Adrenal gland (tissue), 5 donors: ENCODE results near the gene TM7SF3.

ENCODE experiments used
- POLR2A ChIP-seq, 2 donors: fragments of 450-650 bp; IDR thresholded peaks; one replicate each; pipeline ENCODE4 v1.6.1; 2017; ENCODE audit warnings: antibody characterized with exemption in 2 of 2, mild to moderate bottlenecking in 2 of 2, moderate library complexity in 1 of 2
- TF ChIP-seq, protein P1 (sequence below), 6 experiments: fragments of 450-650 bp in 4 of 6; fragments of 200-600 bp in 2 of 6; sonication (generic) in 1 of 6; IDR thresholded peaks; 1 replicate in 5 of 6; 2 replicates in 1 of 6; pipeline versions ENCODE4 v1.5.1 to v1.8.0; 2016 to 2021; ENCODE audit warnings: antibody characterized with exemption in 6 of 6, mild to moderate bottlenecking in 2 of 6, moderate library complexity in 1 of 6
- donor health status: DM: no; HTN: no; CAD: no.

DNA sequence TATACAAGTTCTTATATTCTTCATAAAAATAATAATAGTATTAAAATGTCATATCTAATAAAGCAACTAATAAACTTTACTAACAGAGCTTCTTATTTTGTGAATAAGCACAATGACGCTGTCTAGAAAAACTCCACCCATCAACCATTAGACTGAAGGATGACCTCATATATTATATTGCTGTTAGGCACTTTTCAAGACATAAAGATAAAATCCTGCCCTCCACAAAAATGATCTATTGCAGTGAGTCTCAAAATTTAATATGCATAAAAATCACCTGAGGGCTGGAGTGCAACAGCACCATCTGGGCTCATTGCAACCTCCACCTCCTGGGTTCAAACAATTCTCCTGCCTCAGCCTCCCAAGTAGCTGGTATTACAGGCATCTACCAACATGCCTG, 20.1 kb downstream of the TM7SF3 start:
- TF ChIP-seq POLR2A (IDR thresholded peaks at IDR 0.05), result no peak
- TF ChIP-seq, protein P1, sequence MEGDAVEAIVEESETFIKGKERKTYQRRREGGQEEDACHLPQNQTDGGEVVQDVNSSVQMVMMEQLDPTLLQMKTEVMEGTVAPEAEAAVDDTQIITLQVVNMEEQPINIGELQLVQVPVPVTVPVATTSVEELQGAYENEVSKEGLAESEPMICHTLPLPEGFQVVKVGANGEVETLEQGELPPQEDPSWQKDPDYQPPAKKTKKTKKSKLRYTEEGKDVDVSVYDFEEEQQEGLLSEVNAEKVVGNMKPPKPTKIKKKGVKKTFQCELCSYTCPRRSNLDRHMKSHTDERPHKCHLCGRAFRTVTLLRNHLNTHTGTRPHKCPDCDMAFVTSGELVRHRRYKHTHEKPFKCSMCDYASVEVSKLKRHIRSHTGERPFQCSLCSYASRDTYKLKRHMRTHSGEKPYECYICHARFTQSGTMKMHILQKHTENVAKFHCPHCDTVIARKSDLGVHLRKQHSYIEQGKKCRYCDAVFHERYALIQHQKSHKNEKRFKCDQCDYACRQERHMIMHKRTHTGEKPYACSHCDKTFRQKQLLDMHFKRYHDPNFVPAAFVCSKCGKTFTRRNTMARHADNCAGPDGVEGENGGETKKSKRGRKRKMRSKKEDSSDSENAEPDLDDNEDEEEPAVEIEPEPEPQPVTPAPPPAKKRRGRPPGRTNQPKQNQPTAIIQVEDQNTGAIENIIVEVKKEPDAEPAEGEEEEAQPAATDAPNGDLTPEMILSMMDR (IDR thresholded peaks at IDR 0.05), result no peak
